Stimulated activated naive CD8-positive, alpha-beta T cell treated with anti-CD3 and anti-CD28 coated beads, Interleukin-15, Interleukin-2, amounts not matched to agents 100 U/mL and 50 U/mL, for 24 hours (primary cell): Measurements from ENCODE around the gene HOGA1.
A peak's percentile ranks its signal among the peaks of the same experiment; 100 is the strongest.
"Not testable (repeated sequence)": the region's sequence is repeated elsewhere in the genome, so short reads cannot be mapped to it uniquely, and the experiment has no call there.

Source experiments
- ATAC-seq: fragments of 150-1000 bp; cut with Tn5 transposase; one replicate; pipeline ENCODE4 v1.10.0; 2021
- DNase-seq: peaks from one replicate; pipeline ENCODE4 v3.0.0; 2021

Gene HOGA1

DNA sequence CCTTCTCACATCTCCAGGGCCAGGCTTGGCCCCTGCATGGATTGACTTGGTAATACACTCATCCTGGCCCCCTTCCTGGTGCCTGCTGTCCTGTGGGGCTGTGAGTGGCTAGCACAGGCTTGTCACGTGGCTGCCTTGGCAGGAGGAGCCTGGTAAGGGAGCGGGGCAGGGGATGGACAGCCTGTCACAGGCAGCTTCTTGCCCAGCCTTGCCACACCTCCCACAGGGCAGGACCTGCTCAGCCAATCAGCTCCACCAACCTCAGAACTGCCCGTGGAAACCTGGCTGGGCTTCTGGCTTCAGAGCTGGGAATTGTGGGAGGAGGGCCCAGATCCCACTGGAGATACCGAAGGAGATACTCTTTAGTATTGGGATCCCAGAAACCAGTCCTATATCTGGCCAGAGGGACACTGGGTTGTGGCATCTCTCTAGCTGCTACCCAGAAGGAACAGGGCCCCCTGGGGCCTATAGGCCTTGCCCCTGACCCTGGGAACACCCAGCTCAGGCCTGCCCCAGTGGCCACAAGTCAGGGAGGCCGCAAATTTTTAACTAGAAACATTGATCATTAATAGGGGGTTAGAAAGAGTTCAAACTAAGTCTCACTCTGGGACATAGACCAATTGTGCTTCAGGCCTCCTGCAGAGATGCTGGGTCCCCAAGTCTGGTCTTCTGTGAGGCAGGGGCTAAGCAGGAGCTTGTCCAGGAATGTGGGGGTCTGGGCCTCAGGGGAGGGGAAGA, at the start of gene HOGA1:
Gene HOGA1, plus strand, starts transcription at position 330 of the 738 bp plus-strand sequence. Its CDS starts 315 bp downstream, at position 645.
- no peak for DNase-seq

GRCh38 chr10:97534746-97535367, 49.3 kb upstream of the HOGA1 start:
- DNase-seq (peak; percentile 50), ATAC-seq (peak; percentile 61)

More for the DNA sequence above, at the start of gene HOGA1:
- peak; percentile 26 for ATAC-seq

DNA sequence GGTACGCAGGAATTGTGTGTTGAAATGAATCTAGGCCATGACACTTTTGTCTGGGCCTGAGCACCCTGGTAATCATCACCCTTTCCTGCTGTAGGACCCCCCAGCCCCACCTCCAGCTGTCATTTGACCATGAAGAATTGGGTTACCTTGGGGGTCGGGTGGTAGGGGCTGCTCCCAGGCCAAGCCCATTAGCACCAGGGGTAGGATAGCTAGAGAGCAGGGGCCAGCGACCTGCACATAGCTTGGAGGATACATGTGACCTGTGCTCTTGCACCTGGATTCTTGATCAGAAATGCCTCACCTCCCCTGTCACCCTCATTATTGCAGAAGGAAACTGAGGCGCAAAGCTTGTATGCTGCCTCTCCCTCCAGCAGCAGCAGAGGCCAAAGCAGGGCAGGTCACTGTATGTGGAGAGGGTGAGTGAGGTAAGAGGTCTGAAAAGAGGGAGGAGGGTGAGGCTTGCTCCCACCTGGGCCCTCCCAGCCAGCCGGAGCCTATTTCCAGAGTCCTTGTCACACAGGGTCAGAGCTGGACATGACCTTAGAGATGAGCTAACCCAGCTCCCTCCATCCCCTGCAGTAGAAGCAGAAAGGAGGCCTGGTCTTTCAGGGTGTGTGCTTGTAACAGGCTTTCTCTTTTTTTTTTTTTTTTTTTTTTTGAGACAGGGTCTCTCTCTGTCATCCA, 46.9 kb upstream of the HOGA1 start:
- ATAC-seq (no peak), DNase-seq (no peak)

- no peak for DNase-seq
- ATAC-seq = no peak
Measured at GRCh38 chr10:97538411-97538810, 45.8 kb upstream of the HOGA1 start.

DNA sequence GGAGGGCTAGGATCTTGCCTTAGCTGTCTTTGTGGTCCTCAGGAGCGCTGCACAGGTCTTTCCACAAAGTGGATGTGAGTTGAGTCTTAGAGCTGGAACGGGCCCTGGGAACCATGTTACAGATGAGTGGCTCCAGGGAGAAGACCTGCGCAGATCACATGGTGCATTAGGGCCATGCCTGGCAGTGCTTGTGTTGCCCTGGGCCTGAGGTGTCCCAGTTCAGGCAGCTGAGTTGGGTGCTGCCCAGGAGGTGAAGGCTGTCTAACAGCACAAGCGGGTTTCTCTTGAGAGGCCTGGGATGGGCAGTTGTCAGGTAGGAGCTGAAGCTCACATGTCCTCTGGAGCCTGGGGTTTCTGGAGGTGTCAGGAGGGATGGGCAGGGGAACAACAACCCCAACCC, 45.4 kb upstream of the HOGA1 start:
- no peak for DNase-seq
- ATAC-seq = no peak

DNA sequence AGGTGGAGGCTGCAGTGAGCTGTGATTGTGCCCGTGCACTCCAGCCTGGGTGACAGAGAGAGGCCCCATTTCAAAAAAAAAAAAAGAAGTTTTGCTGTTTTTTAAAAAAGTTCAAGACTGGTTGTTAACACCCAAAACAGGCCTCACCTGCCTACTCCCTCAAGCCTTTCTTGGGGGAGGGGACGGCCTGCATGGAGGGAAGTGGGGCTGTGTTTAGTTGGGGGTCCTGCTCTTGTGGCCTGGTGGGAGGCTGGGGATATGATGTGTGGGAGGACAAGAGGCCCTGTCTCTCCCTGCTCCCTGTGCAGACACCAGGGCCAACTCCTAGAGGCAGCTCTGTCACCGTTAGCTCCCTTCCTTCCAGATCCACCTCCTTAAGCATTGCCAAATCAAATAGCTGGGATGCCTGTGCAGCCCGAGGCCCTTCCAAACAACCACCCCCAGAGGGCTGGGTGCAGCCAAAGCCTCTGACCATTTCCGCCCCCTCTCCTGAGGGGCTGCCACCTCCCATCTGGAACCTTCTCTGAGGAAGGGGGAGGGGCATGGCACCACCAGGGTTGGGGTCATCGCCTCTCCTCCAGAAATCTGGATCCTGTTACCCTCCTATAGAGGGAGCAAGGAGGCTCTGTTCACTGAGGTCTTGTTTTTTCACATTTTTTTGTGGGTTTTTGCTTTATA, 44.5 kb upstream of the HOGA1 start:
- ATAC-seq = no peak
- no peak for DNase-seq

- DNase-seq (no peak), ATAC-seq (no peak)
Measured at GRCh38 chr10:97540669-97541500, 43.3 kb upstream of the HOGA1 start.

- DNase-seq = peak; percentile 61
- ATAC-seq = peak; percentile 72
Measured at GRCh38 chr10:97542169-97543024, 41.8 kb upstream of the HOGA1 start.

- DNase-seq (peak; percentile 74), ATAC-seq (peak; percentile 94)
Measured at GRCh38 chr10:97543025-97543546, 41.1 kb upstream of the HOGA1 start.

GRCh38 chr10:97546456-97547270, 37.5 kb upstream of the HOGA1 start:
- no peak for ATAC-seq
- no peak for DNase-seq

- ATAC-seq (no peak), DNase-seq (no peak)
Measured at GRCh38 chr10:97547271-97547600, 37.0 kb upstream of the HOGA1 start.

GRCh38 chr10:97547962-97548361, 36.2 kb upstream of the HOGA1 start:
- DNase-seq = no peak
- no peak for ATAC-seq

GRCh38 chr10:97548828-97549455, 35.2 kb upstream of the HOGA1 start:
- no peak for ATAC-seq
- no peak for DNase-seq

- DNase-seq (no peak), ATAC-seq (no peak)
Measured at GRCh38 chr10:97549587-97550322, 34.4 kb upstream of the HOGA1 start.

- ATAC-seq (no peak), DNase-seq (no peak)
Measured at GRCh38 chr10:97550336-97551149, 33.6 kb upstream of the HOGA1 start.

DNA sequence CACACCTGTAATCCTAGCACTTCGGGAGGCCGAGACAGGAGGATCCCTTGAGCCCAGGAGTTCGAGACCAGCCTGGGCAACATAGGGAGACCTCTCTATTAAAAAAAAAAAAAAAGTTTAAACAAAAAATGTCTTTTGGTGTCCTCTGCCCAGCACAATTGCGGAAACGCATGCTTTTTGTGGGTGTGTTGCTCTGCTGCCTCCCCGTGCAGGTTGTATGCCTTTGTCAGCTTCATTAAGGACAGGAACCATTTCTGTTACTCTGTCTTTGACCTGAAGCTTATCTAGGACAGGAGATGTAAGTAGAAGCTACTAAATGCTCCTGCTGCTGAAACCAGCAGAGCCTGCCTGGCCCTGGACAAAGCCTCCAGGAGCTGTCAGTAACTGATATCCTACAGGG, 32.9 kb upstream of the HOGA1 start:
- DNase-seq = no peak
- ATAC-seq = no peak

GRCh38 chr10:97553575-97554031, 30.6 kb upstream of the HOGA1 start:
- peak; percentile 99 for ATAC-seq
- peak; percentile 71 for DNase-seq

DNA sequence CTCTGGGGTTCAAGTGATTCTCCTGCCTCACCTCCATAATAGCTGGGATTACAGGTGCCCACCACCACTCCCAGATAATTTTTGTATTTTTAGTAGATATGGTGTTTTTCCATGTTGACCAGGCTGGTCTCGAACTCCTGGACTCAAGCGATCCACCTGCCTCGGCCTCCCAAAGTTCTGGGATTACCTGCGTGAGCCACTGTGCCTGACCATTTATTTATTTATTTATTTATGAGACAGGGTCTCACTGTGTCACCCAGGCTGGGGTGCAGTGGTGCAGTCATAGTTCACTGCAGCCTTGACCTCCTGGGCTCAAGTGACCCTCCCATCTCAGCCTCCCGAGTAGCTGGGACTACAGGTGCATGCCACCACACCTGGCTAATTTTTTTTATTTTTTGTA, 29.9 kb upstream of the HOGA1 start:
- not testable (repeated sequence) for ATAC-seq, DNase-seq
